ENCODE data around the gene NOC2L.

NOC2L gene

DNA sequence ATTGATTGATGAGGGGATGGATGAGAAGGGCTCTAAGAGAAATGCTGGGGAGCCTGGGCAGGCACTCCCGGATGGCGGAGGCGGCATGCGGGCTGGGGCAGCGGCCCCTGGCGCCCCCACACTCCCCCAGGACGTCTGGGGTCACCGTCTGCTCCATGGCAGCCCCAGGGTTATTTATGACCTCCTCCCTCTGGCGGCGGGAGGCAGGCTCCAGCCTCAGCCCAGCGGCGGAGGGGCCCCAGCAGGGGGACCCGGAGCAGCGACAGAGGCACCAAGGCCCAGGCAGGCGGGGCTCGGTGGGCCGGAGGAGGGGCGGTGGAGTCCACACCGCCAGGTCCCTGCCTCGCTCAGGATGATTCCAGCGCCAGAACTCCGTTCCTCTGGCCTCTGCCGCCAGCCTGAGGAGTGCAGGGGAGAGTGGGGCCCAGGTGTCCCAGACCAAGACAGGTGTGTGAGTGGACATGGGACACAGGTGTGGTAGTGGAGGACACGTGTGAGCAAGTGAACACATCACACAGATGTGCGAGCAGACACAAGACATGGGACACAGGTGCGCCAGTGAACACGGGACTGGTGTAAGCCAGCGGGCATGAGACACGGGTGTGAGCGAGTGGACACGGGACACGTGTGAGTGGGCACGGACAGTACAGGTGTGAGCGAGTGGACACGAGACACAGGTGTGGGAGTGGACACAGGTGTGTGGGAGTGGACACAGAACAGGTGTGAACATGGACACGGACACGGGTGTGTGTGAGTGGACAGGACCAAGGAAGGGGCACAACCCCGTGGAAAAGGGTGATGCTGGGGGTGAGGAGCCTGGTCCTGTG, 37.8 kb downstream of the NOC2L start:
- peak overlapping the region in 1 of 2 donors; percentile 15 for H3K4me3 ChIP-seq
- intact Hi-C loops (cut with DNase I; ENCODE audit: low total_unique reads) = no loop called here
- TF ChIP-seq, protein P1, sequence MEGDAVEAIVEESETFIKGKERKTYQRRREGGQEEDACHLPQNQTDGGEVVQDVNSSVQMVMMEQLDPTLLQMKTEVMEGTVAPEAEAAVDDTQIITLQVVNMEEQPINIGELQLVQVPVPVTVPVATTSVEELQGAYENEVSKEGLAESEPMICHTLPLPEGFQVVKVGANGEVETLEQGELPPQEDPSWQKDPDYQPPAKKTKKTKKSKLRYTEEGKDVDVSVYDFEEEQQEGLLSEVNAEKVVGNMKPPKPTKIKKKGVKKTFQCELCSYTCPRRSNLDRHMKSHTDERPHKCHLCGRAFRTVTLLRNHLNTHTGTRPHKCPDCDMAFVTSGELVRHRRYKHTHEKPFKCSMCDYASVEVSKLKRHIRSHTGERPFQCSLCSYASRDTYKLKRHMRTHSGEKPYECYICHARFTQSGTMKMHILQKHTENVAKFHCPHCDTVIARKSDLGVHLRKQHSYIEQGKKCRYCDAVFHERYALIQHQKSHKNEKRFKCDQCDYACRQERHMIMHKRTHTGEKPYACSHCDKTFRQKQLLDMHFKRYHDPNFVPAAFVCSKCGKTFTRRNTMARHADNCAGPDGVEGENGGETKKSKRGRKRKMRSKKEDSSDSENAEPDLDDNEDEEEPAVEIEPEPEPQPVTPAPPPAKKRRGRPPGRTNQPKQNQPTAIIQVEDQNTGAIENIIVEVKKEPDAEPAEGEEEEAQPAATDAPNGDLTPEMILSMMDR (IDR thresholded peaks at IDR 0.05) = peak; percentile 61 to 70

DNA sequence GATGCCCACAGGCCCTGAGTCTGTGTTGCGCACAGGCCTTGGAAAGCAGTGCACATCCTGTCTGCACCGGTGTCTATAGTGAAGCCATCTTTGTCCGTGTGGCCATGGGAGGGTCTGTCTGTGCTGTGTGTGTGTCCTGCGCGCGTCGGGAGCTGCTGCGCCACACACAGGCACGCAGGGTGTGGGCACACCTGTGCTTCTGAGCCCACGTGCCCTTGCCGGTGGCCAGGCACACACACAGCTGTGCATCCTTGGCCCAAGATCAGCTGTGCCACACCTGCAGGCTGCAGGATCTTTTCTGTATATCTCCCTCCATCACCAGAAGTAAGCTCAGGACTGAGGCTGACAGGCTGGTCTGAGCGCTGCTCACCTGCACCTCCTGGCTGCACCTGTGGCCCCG, 38.5 kb downstream of the NOC2L start:
- Histone ChIP-seq H3K36me3 (no peaks in the 10 kb centered on the region), H3K4me3 (peak overlapping the region in 1 of 2 donors; percentile 15), H3K9me3 (no peaks in the 10 kb centered on the region), H3K27ac (no peak overlapping the region), H3K4me1 (peaks cover 3 to 67% (median 53%) of the 10 kb centered on the region in 4 donors), H3K27me3 (peaks cover 0 to 66% of the 10 kb centered on the region in 2 donors)
- DNase-seq = no peak
- TF ChIP-seq, protein P1 (IDR thresholded peaks at IDR 0.05) = no peak
- intact Hi-C loops (cut with DNase I; ENCODE audit: low total_unique reads) = no loop called here

More for the DNA sequence above, 37.8 kb downstream of the NOC2L start:
- Histone ChIP-seq H3K27me3 (peaks cover 0 to 66% of the 10 kb centered on the region in 2 donors), H3K9me3 (no peaks in the 10 kb centered on the region), H3K36me3 (no peaks in the 10 kb centered on the region), H3K4me1 (peaks cover 3 to 69% (median 56%) of the 10 kb centered on the region in 4 donors), H3K27ac (no peak overlapping the region)
- peak in 1 of 2 donors; percentile 84 for DNase-seq

GRCh38 chr1:920010-920409, 39.0 kb downstream of the NOC2L start:
- Histone ChIP-seq H3K27me3 (peaks cover 0 to 65% of the 10 kb centered on the region in 2 donors), H3K4me1 (peaks cover 3 to 63% (median 49%) of the 10 kb centered on the region in 4 donors), H3K4me3 (no peak overlapping the region), H3K9me3 (no peaks in the 10 kb centered on the region), H3K36me3 (no peaks in the 10 kb centered on the region), H3K27ac (no peak overlapping the region)
- TF ChIP-seq, protein P1 (IDR thresholded peaks at IDR 0.05) = no peak
- intact Hi-C loops (cut with DNase I; ENCODE audit: low total_unique reads) = no loop called here
- DNase-seq = no peak

DNA sequence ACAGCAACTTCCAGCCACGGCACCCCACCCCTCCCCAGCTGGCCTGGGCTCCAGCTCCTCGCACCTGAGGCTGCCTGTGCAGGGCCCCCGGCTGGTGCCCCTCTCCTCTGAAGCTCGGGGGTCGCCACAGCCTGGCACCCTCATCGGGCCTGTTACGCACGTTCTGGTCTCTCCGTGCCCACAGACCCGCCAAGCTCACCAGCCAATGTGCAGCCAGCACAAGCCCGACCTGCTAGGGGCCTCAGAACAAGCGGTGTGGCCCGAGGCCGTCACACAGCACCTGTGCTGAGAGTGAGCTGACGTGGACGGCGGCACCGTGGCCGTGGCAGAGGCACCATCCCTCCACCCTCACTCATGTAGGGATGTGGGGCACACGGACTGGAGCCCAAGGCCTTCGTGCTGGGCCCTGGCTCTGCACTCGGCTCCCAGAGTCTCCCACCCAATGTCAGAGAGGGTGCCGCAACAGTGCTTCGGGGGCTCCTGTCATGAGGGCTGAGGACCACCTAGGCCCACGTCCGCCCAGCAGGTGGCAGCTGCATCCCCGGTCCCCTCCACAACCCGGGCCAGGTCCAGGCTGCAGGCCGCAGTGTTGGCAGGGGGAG, 39.7 kb downstream of the NOC2L start:
- Histone ChIP-seq H3K9me3 (no peaks in the 10 kb centered on the region), H3K36me3 (no peaks in the 10 kb centered on the region), H3K4me1 (peaks cover 3 to 56% (median 43%) of the 10 kb centered on the region in 4 donors), H3K4me3 (no peak overlapping the region), H3K27ac (no peak overlapping the region), H3K27me3 (peaks cover 0 to 62% of the 10 kb centered on the region in 2 donors)
- TF ChIP-seq, protein P1 (IDR thresholded peaks at IDR 0.05) = no peak
- DNase-seq = no peak
- intact Hi-C loops (cut with DNase I; ENCODE audit: low total_unique reads) = no loop called here

DNA sequence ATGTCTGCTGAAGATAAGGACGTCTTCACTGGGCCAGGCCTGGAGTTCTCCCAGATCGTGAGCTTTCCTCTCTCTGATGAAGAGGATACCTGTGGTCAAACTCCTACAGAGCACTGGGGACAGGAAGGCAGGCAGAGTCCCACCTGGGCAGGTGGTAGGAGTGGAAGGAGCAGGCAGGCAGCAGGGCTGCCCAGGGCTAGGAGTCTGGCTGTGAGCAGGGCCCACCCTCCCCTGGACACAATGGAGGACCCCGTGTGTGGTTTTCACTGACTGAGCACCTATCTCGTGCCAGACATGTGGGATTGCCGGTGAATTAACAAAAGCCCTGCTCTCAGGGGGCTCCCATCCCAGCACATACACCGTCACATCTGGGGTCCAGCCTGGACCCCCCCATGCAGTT, 40.2 kb downstream of the NOC2L start:
- intact Hi-C loops (cut with DNase I; ENCODE audit: low total_unique reads) = no loop called here
- peaks cover 3 to 51% (median 41%) of the 10 kb centered on the region in 4 donors for H3K4me1 ChIP-seq
- TF ChIP-seq, protein P1 (IDR thresholded peaks at IDR 0.05) = no peak
- peaks cover 0 to 67% of the 10 kb centered on the region in 2 donors for H3K27me3 ChIP-seq
- no peaks in the 10 kb centered on the region for H3K9me3 ChIP-seq
- no peaks in the 10 kb centered on the region for H3K36me3 ChIP-seq
- no peak for DNase-seq
- no peak overlapping the region for H3K27ac ChIP-seq
- no peak overlapping the region for H3K4me3 ChIP-seq
